ENCODE measurements around the gene CDX1.

DNA sequence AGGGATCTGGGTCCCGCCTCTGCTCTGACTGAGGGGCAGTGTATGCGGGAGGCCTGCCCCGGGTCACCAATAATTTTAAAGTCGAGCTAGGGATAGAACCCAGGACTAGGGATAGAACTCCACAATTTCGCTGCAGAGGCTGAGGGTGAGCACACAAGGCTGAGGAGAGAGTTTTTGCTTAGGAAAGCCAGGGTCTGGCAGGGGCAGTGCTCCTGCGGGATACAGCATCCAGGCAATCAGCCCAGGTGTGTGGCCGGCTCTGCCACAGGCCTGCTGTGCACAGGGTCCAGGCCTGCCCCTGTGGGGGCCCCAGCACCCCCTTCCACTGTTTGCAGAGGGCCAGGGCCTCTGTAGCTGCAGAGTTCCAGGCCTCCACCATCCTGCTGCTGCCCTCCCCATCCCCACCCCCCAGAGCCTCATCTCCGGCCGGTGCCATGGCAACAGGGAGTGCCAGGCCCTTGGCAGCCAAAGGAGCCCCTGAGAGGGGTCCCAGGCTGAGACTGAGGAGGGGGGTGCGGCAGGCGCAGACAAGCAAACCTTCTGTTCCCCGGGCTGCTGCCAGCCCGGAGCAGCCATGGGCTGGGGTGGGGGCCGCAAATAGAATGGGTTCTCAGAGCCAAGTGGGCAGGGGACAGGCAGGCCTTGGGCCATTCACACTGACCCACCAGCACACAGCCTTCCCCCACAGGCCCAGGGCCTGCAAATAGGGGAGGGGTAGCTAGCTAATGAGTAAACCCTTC is 19.5 kb upstream of the CDX1 start:
- TF ChIP-seq, protein P1, sequence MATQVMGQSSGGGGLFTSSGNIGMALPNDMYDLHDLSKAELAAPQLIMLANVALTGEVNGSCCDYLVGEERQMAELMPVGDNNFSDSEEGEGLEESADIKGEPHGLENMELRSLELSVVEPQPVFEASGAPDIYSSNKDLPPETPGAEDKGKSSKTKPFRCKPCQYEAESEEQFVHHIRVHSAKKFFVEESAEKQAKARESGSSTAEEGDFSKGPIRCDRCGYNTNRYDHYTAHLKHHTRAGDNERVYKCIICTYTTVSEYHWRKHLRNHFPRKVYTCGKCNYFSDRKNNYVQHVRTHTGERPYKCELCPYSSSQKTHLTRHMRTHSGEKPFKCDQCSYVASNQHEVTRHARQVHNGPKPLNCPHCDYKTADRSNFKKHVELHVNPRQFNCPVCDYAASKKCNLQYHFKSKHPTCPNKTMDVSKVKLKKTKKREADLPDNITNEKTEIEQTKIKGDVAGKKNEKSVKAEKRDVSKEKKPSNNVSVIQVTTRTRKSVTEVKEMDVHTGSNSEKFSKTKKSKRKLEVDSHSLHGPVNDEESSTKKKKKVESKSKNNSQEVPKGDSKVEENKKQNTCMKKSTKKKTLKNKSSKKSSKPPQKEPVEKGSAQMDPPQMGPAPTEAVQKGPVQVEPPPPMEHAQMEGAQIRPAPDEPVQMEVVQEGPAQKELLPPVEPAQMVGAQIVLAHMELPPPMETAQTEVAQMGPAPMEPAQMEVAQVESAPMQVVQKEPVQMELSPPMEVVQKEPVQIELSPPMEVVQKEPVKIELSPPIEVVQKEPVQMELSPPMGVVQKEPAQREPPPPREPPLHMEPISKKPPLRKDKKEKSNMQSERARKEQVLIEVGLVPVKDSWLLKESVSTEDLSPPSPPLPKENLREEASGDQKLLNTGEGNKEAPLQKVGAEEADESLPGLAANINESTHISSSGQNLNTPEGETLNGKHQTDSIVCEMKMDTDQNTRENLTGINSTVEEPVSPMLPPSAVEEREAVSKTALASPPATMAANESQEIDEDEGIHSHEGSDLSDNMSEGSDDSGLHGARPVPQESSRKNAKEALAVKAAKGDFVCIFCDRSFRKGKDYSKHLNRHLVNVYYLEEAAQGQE (IDR thresholded peaks at IDR 0.05; ENCODE audit: insufficient replicate concordance, low read depth) = no peak
- no peak for TF ChIP-seq CTCF (IDR thresholded peaks at IDR 0.05; ENCODE audit: insufficient read depth, low read length)

Measured in HL-60 (cell line).